Activated CD4-positive, alpha-beta memory T cell treated with anti-CD3 and anti-CD28 coated beads, Interleukin-2, amount 10 ng/mL, durations not matched to agents 7 days and 5 days (primary cell): Measurements from ENCODE around the gene SCN11A. TPM values are rescaled to one million over a fixed set of nuclear protein-coding genes. Genes with fewer than 3 reads are reported as not detected.

Experiments used
- CTCF ChIA-PET: fragments of 350-600 bp; sonication (Branson Sonifier 250); formaldehyde crosslinking; loops from one replicate; lab custom pipeline; 2021; ENCODE audit warnings: antibody characterized with exemption, inconsistent platforms; lab: Charles Lee
- POLR2A ChIA-PET: fragments of 350-600 bp; sonication (Branson Sonifier 250); formaldehyde crosslinking; loops from one replicate; lab custom pipeline; 2021; ENCODE audit warnings: antibody characterized with exemption; lab: Charles Lee
- DNase-seq: peaks from one replicate; pipeline ENCODE4 v3.0.0-alpha.2; 2020
- H3K27ac Mint-ChIP-seq: one replicate; pipeline ENCODE4 v1.8.0; 2021; ENCODE audit warnings: mild to moderate bottlenecking, mixed read lengths
- H3K27me3 Mint-ChIP-seq: one replicate; pipeline ENCODE4 v1.8.0; 2021; ENCODE audit warnings: mixed read lengths
- H3K36me3 Mint-ChIP-seq: one replicate; pipeline ENCODE4 v1.8.0; 2021; ENCODE audit warnings: low read depth, mixed read lengths
- H3K4me1 Mint-ChIP-seq: one replicate; pipeline ENCODE4 v1.8.0; 2021; ENCODE audit warnings: mixed read lengths
- H3K4me3 Mint-ChIP-seq: one replicate; pipeline ENCODE4 v1.8.0; 2021; ENCODE audit warnings: mild to moderate bottlenecking, mixed read lengths
- H3K9me3 Mint-ChIP-seq: one replicate; pipeline ENCODE4 v1.8.0; 2021; ENCODE audit warnings: mixed read lengths
- total RNA-seq, 2 experiments: library from RNA; stranded (reverse); gene quantifications; one replicate each; pipeline ENCODE4 v1.2.3, GENCODE V29; 2021

SCN11A gene
- total RNA-seq, 2 experiments from 2014 or later: not detected

GRCh38 chr3:39019299-39019698, 32.4 kb downstream of the SCN11A start:
- no peak for DNase-seq
- Mint-ChIP-seq H3K27ac (no peak overlapping the region), H3K4me1 (peaks cover 2% of the 10 kb centered on the region), H3K36me3 (no peaks in the 10 kb centered on the region), H3K9me3 (no peaks in the 10 kb centered on the region), H3K27me3 (peaks cover 20% of the 10 kb centered on the region), H3K4me3 (no peak overlapping the region)
- ChIA-PET CTCF (no interaction called here), POLR2A (no interaction called here)

- ChIA-PET CTCF (no interaction called here), POLR2A (no interaction called here)
- Mint-ChIP-seq H3K27me3 (peaks cover 29% of the 10 kb centered on the region), H3K27ac (no peak overlapping the region), H3K9me3 (no peaks in the 10 kb centered on the region), H3K4me1 (no peaks in the 10 kb centered on the region), H3K4me3 (no peak overlapping the region), H3K36me3 (no peaks in the 10 kb centered on the region)
- no peak for DNase-seq
Measured at GRCh38 chr3:39015418-39015817, 36.3 kb downstream of the SCN11A start.

GRCh38 chr3:39013921-39014509, 37.7 kb downstream of the SCN11A start:
- DNase-seq: no peak
- POLR2A ChIA-PET: no interaction called here
- peaks cover 23% of the 10 kb centered on the region for H3K27me3 Mint-ChIP-seq
- H3K27ac Mint-ChIP-seq: no peak overlapping the region
- H3K9me3 Mint-ChIP-seq: no peaks in the 10 kb centered on the region
- H3K36me3 Mint-ChIP-seq: no peaks in the 10 kb centered on the region
- H3K4me1 Mint-ChIP-seq: no peaks in the 10 kb centered on the region
- no peak overlapping the region for H3K4me3 Mint-ChIP-seq
- CTCF ChIA-PET: no interaction called here

GRCh38 chr3:39013289-39013688, 38.5 kb downstream of the SCN11A start:
- H3K27ac Mint-ChIP-seq: no peak overlapping the region
- ChIA-PET POLR2A (no interaction called here), CTCF (interaction anchor here (1.2 kb wide), 1 partner anchor 13 kb away, joined by 5 read pairs; no protein-coding TSS in a partner anchor)
- no peak for DNase-seq
- H3K27me3 Mint-ChIP-seq: peaks cover 23% of the 10 kb centered on the region
- no peaks in the 10 kb centered on the region for H3K4me1 Mint-ChIP-seq
- H3K9me3 Mint-ChIP-seq: no peaks in the 10 kb centered on the region
- H3K4me3 Mint-ChIP-seq: no peak overlapping the region
- H3K36me3 Mint-ChIP-seq: no peaks in the 10 kb centered on the region

- CTCF ChIA-PET: interaction anchor here (2.8 kb wide), 1 partner anchor 11 kb away, joined by 20 read pairs; no protein-coding TSS in a partner anchor
- no peak overlapping the region for H3K4me3 Mint-ChIP-seq
- no peaks in the 10 kb centered on the region for H3K36me3 Mint-ChIP-seq
- POLR2A ChIA-PET: no interaction called here
- no peaks in the 10 kb centered on the region for H3K9me3 Mint-ChIP-seq
- no peaks in the 10 kb centered on the region for H3K4me1 Mint-ChIP-seq
- peaks cover 26% of the 10 kb centered on the region for H3K27me3 Mint-ChIP-seq
- no peak overlapping the region for H3K27ac Mint-ChIP-seq
- DNase-seq: no peak
Measured at GRCh38 chr3:39011191-39011736, 40.5 kb downstream of the SCN11A start.

- no peak for DNase-seq
- ChIA-PET POLR2A (no interaction called here), CTCF (no interaction called here)
- Mint-ChIP-seq H3K9me3 (no peaks in the 10 kb centered on the region), H3K27me3 (peaks cover 21% of the 10 kb centered on the region), H3K4me3 (no peak overlapping the region), H3K36me3 (no peaks in the 10 kb centered on the region), H3K4me1 (no peaks in the 10 kb centered on the region), H3K27ac (no peak overlapping the region)
Measured at GRCh38 chr3:39005295-39005694, 46.4 kb downstream of the SCN11A start.

Other genes starting within 250 kb of the SCN11A start
- not detected for gene SCN10A, start 235.7 kb downstream of the SCN11A start, total RNA-seq
- gene WDR48, start 72 bp upstream of the SCN11A start, total RNA-seq: 10 to 100 TPM; 38.7 to 40.4 TPM
- 10 to 100 TPM; 52.0 to 53.1 TPM for gene GORASP1, start 55.7 kb upstream of the SCN11A start, total RNA-seq
- 10 to 100 TPM; 11.2 to 12.1 TPM for gene TTC21A, start 55.7 kb upstream of the SCN11A start, total RNA-seq
- 10 to 100 TPM; 32.5 to 33.2 TPM for gene CSRNP1, start 101.6 kb upstream of the SCN11A start, total RNA-seq
- under 1 TPM; 0.03 to 0.05 TPM for gene XIRP1, start 140.7 kb upstream of the SCN11A start, total RNA-seq
- gene CX3CR1, start 228.1 kb upstream of the SCN11A start, total RNA-seq: 1 to 10 TPM; 5.5 to 6.2 TPM